GM12891 (cell line): Measurements from ENCODE around the gene MAST2.

Experiments
- PAX5 ChIP-seq: IDR thresholded peaks from 2 replicates; pipeline ENCODE4 v1.6.1; 2011; ENCODE audit warnings: low read length, moderate library complexity, mild to moderate bottlenecking; ENCODE audit not compliant: insufficient read depth, severe bottlenecking
- POLR2A ChIP-seq: IDR thresholded peaks from 2 replicates; pipeline ENCODE4 v1.6.1; 2011; ENCODE audit warnings: low read depth, low read length, control low read depth
- POLR2AphosphoS5 ChIP-seq: IDR thresholded peaks from 2 replicates; pipeline ENCODE4 v1.6.1; 2011; ENCODE audit warnings: low read depth, low read length, control low read depth
- POU2F2 ChIP-seq: IDR thresholded peaks from 2 replicates; pipeline ENCODE4 v1.6.1; 2011; ENCODE audit warnings: low read depth, mild to moderate bottlenecking, control low read depth, low read length, moderate library complexity
- SPI1 ChIP-seq: IDR thresholded peaks from 2 replicates; pipeline ENCODE4 v1.6.1; 2011; ENCODE audit warnings: low read depth, low read length, control low read depth
- TAF1 ChIP-seq: IDR thresholded peaks from 2 replicates; pipeline ENCODE4 v1.6.1; 2011; ENCODE audit warnings: low read depth, low read length, control low read depth

DNA sequence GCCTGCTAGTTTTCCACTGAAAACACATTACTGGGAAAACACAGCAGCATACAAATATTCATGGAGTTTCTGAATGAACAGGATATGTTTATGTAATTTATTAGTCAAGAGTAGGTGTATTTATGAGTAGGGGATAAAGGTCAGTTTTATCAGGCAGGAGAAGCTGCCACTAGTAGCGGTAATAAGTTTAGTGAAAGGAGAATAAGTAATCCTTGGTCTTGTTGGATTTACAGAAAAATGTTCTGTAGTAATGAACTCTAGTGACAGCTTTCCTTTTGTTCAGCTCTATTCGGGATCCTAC, 1.2 kb downstream of the MAST2 start:
- TF ChIP-seq POLR2AphosphoS5 (no peak), PAX5 (no peak), POU2F2 (no peak), POLR2A (no peak), TAF1 (no peak), SPI1 (no peak)
